K562 (cell line): ENCODE data around the gene FCHO1. TPM values are rescaled to one million over a fixed set of nuclear protein-coding genes. Genes with fewer than 3 reads are reported as not detected.

Experiments used
- ATF2 ChIP-seq: sonication (generic); formaldehyde crosslinking; IDR thresholded peaks from 2 replicates; pipeline ENCODE4 v1.8.1; 2022; ENCODE audit warnings: missing genetic modification reagents
- KDM1A ChIP-seq, 2 experiments: fragments of 450-650 bp; IDR thresholded peaks; 2 replicates each; pipeline ENCODE4 v1.6.1; 2016; ENCODE audit warnings: mild to moderate bottlenecking in 2 of 2
- KLF16 ChIP-seq: IDR thresholded peaks from 2 replicates; pipeline ENCODE4 v1.6.1; 2016; ENCODE audit warnings: antibody characterized with exemption
- MED1 ChIP-seq: sonication (generic); formaldehyde crosslinking; IDR thresholded peaks from 2 replicates; pipeline ENCODE4 v1.8.1; 2023; ENCODE audit warnings: missing genetic modification reagents, borderline replicate concordance
- OTX1 ChIP-seq: fragments of 450-650 bp; formaldehyde crosslinking; IDR thresholded peaks from 2 replicates; pipeline ENCODE4 v1.4.0; 2022; ENCODE audit warnings: mild to moderate bottlenecking
- PRPF4 ChIP-seq: fragments of 200-400 bp; formaldehyde crosslinking; IDR thresholded peaks from one replicate; pipeline ENCODE4 v1.6.1; 2017; ENCODE audit warnings: low read length, low read depth, mild to moderate bottlenecking; ENCODE audit not compliant: insufficient read depth, poor library complexity, severe bottlenecking
- TAF1 ChIP-seq: IDR thresholded peaks from 2 replicates; pipeline ENCODE4 v1.6.1; 2011; ENCODE audit warnings: mild to moderate bottlenecking, low read length, moderate library complexity; ENCODE audit not compliant: insufficient read depth, control insufficient read depth, severe bottlenecking; ENCODE audit errors: extremely low read depth
- ZNF354B ChIP-seq: fragments of 250-450 bp; sonication (Bioruptor Pico); IDR thresholded peaks from 2 replicates; pipeline ENCODE4 v1.4.0; 2020
- ZNF609 ChIP-seq: sonication (generic); formaldehyde crosslinking; IDR thresholded peaks from 2 replicates; pipeline ENCODE4 v1.8.1; 2023; ENCODE audit warnings: missing genetic modification reagents, mild to moderate bottlenecking, borderline replicate concordance
- ZNF695 ChIP-seq: fragments of 450-650 bp; formaldehyde crosslinking; IDR thresholded peaks from 2 replicates; pipeline ENCODE4 v1.4.0; 2020; ENCODE audit warnings: mild to moderate bottlenecking, moderate library complexity
- ZNF740 ChIP-seq, 3 experiments: fragments of 200-800 bp in 1 of 3; sonication (Bioruptor generic) in 1 of 3; sonication (generic) in 1 of 3; formaldehyde crosslinking in 1 of 3; IDR thresholded peaks; 2 replicates each; pipeline versions ENCODE4 v1.6.1 to v1.8.0; 2016 to 2022; ENCODE audit warnings: mild to moderate bottlenecking in 2 of 3, missing compliant biosample characterization in 2 of 3, missing genetic modification characterization in 2 of 3, missing genetic modification reagents in 1 of 3
- ZNF778 ChIP-seq: fragments of 450-650 bp; formaldehyde crosslinking; IDR thresholded peaks from 2 replicates; pipeline ENCODE4 v1.4.0; 2020; ENCODE audit warnings: mild to moderate bottlenecking, moderate library complexity
- ZZZ3 ChIP-seq: fragments of 450-650 bp; IDR thresholded peaks from 2 replicates; pipeline ENCODE4 v1.6.1; 2016; ENCODE audit warnings: antibody characterized with exemption, mild to moderate bottlenecking, moderate library complexity
- polyA plus RNA-seq, 8 experiments: library from polyadenylated mRNA; depleted of rRNA in 4 of 8; stranded (reverse) in 5 of 8; unstranded in 3 of 8; fragments of >200 nt; fragmentation: Nextera tagmentation in 2 of 8; fragmentation: Illumina TruSeq in 1 of 8; extraction: Ambion mirVana in 2 of 8; extraction: Trizol in 1 of 8; gene quantifications; 2 replicates each; pipeline versions ENCODE4 v1.2.1 to v1.2.3, GENCODE V29; 2011 to 2014; ENCODE audit warnings: inconsistent platforms in 1 of 8, missing spikeins in 1 of 8
- total RNA-seq, 7 experiments: library from RNA; depleted of rRNA in 6 of 7; stranded (reverse); fragments of >200 nt in 6 of 7; fragmentation: Illumina TruSeq in 2 of 7; extraction: Trizol in 2 of 7; gene quantifications; 2 replicates each; pipeline versions ENCODE4 v1.2.1 to v1.2.3, GENCODE V29; 2011 to 2021; ENCODE audit warnings: low replicate concordance in 1 of 7
- TF ChIP-seq, protein P1 (sequence below): fragments of 450-650 bp; IDR thresholded peaks from 2 replicates; pipeline ENCODE4 v1.6.1; 2017; ENCODE audit warnings: antibody characterized with exemption
- TF ChIP-seq, protein P2 (sequence below): fragments of 450-650 bp; IDR thresholded peaks from 2 replicates; pipeline ENCODE4 v1.6.1; 2014; ENCODE audit warnings: low read depth, mild to moderate bottlenecking, moderate library complexity, borderline replicate concordance

Gene FCHO1
- total and polyA plus RNA-seq, 9 of the 15 experiments (the other 6 are each of a cell fraction or from before 2014, with no cell fraction given) = 0.21 to 58.9 (median 18.3) TPM

DNA sequence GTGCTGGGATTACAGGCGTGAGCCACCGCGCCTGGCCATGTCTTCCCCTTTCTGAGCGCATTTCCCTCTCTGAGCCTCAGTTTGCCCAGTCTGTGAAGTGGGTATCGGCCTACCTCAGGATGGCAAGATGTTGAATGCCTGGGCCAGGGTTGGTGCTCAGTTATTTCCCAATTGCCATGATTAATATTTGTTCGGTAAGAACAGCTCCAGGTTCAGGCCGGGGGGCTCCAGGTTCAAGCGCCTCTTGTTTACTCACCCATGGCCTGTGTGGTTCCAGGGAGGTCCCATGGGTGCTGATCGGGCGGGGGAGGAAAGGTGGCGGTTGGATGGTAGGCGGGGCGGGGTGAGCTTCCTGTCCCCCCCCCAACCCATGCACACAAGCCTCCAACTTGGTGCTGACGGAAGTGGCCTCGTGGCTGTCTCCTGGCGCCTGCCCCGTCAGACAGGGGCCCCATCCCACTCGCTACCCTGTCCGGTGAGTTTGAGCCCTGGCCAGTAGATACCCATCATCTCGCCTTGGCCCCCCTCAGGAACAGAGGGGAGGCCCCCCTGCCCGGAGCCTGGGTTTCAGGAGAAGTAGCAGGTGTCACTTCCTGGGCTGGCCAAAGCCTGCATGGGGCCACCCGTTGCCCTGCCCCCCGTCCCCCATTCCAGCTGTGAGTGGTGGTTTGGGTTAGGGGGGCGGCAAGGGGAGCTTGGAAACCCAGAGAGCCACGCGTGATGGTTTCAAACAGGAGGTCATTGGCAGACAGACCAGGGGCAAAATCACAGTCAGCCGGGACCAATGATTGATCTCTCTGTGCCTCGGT is at the start of gene FCHO1 (continued):
- TF ChIP-seq, protein P1, sequence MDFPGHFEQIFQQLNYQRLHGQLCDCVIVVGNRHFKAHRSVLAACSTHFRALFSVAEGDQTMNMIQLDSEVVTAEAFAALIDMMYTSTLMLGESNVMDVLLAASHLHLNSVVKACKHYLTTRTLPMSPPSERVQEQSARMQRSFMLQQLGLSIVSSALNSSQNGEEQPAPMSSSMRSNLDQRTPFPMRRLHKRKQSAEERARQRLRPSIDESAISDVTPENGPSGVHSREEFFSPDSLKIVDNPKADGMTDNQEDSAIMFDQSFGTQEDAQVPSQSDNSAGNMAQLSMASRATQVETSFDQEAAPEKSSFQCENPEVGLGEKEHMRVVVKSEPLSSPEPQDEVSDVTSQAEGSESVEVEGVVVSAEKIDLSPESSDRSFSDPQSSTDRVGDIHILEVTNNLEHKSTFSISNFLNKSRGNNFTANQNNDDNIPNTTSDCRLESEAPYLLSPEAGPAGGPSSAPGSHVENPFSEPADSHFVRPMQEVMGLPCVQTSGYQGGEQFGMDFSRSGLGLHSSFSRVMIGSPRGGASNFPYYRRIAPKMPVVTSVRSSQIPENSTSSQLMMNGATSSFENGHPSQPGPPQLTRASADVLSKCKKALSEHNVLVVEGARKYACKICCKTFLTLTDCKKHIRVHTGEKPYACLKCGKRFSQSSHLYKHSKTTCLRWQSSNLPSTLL = no peak; the same call in 1 of the 2 replicates
- TF ChIP-seq, protein P2, sequence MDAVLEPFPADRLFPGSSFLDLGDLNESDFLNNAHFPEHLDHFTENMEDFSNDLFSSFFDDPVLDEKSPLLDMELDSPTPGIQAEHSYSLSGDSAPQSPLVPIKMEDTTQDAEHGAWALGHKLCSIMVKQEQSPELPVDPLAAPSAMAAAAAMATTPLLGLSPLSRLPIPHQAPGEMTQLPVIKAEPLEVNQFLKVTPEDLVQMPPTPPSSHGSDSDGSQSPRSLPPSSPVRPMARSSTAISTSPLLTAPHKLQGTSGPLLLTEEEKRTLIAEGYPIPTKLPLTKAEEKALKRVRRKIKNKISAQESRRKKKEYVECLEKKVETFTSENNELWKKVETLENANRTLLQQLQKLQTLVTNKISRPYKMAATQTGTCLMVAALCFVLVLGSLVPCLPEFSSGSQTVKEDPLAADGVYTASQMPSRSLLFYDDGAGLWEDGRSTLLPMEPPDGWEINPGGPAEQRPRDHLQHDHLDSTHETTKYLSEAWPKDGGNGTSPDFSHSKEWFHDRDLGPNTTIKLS = peak; percentile 65
- TF ChIP-seq ZNF695 (CRISPR knock-in tag) (peak; percentile 11; the same call in 1 of the 2 replicates), ZNF740 (CRISPR knock-in tag; IDR thresholded peaks at IDR 0.05) (peak; percentile 97), ZNF740 (tag; IDR thresholded peaks at IDR 0.05) (peak in 1 of 2 experiments; percentile 91; a peak in 2 of 4 replicates), MED1 (CRISPR knock-in tag) (no peak), OTX1 (CRISPR knock-in tag) (0 out of 2 replicates have a peak, but pooled peaks have one; percentile 15), ZZZ3 (no peak), ZNF609 (CRISPR knock-in tag) (no peak), KDM1A (IDR thresholded peaks at IDR 0.05) (peak; percentile 98 to 99), ZNF778 (CRISPR knock-in tag) (no peak), KLF16 (no peak), ZNF354B (CRISPR knock-in tag) (no peak), PRPF4 (no peak), TAF1 (peak; percentile 67), ATF2 (no peak)
